HepG2 (cell line): Measurements from ENCODE around the gene S1PR2. TPM values are rescaled to one million over a fixed set of nuclear protein-coding genes. Genes with fewer than 3 reads are reported as not detected.

Experiments used
- AGO1 ChIP-seq: fragments of 200-400 bp; formaldehyde crosslinking; IDR thresholded peaks from 2 replicates; pipeline ENCODE4 v1.6.1; 2017; ENCODE audit warnings: mild to moderate bottlenecking, low read depth, low read length, moderate library complexity; ENCODE audit not compliant: poor library complexity, severe bottlenecking
- KLF13 ChIP-seq: sonication (generic); formaldehyde crosslinking; IDR thresholded peaks from 2 replicates; pipeline ENCODE4 v1.4.0; 2020; ENCODE audit warnings: mild to moderate bottlenecking, missing genetic modification reagents
- MYNN ChIP-seq: sonication (generic); formaldehyde crosslinking; IDR thresholded peaks from 2 replicates; pipeline ENCODE4 v1.4.0; 2020; ENCODE audit warnings: mild to moderate bottlenecking, low read depth, missing genetic modification reagents
- NCOA5 ChIP-seq: sonication (generic); formaldehyde crosslinking; IDR thresholded peaks from 2 replicates; pipeline ENCODE4 v1.4.0; 2020; ENCODE audit warnings: missing genetic modification reagents
- SNRNP70 ChIP-seq: fragments of 200-400 bp; formaldehyde crosslinking; IDR thresholded peaks from 2 replicates; pipeline ENCODE4 v1.6.1; 2017; ENCODE audit warnings: mild to moderate bottlenecking, low read depth, low read length, moderate library complexity
- ZNF17 ChIP-seq: sonication (generic); formaldehyde crosslinking; IDR thresholded peaks from 2 replicates; pipeline ENCODE4 v1.5.0; 2020; ENCODE audit warnings: mild to moderate bottlenecking, missing genetic modification reagents
- ZNF589 ChIP-seq: sonication (generic); formaldehyde crosslinking; conservative IDR thresholded peaks from 2 replicates; pipeline ENCODE4 v1.8.0; 2022; ENCODE audit warnings: mild to moderate bottlenecking, moderate library complexity, missing genetic modification reagents
- ZNF878 ChIP-seq: sonication (generic); formaldehyde crosslinking; IDR thresholded peaks from 2 replicates; pipeline ENCODE4 v1.8.1; 2023; ENCODE audit warnings: mild to moderate bottlenecking, missing genetic modification reagents, moderate library complexity
- polyA plus RNA-seq, 8 experiments: library from polyadenylated mRNA; depleted of rRNA in 3 of 8; stranded (reverse) in 7 of 8; unstranded in 1 of 8; fragments of >200 nt; fragmentation: Illumina TruSeq in 4 of 8; extraction: Trizol in 4 of 8; gene quantifications; 2 replicates each; pipeline versions ENCODE4 v1.2.1 to v1.2.3, GENCODE V29; 2011 to 2016; ENCODE audit warnings: low read depth in 4 of 8, missing spikeins in 1 of 8, mixed read lengths in 1 of 8; ENCODE audit not compliant: insufficient read depth in 1 of 8
- total RNA-seq, 5 experiments: library from RNA; depleted of rRNA; stranded (reverse); fragments of >200 nt; fragmentation: Illumina TruSeq; extraction: Trizol; gene quantifications; 2 replicates each; pipeline ENCODE4 v1.2.3, GENCODE V29; 2016; ENCODE audit warnings: low read depth in 1 of 5
- TF ChIP-seq, protein P1 (sequence below): sonication (generic); formaldehyde crosslinking; IDR thresholded peaks from 2 replicates; pipeline ENCODE4 v1.5.0; 2020; ENCODE audit warnings: mild to moderate bottlenecking, missing genetic modification reagents
- TF ChIP-seq, protein P2 (sequence below): sonication (generic); formaldehyde crosslinking; IDR thresholded peaks from 2 replicates; pipeline ENCODE4 v1.8.0; 2022; ENCODE audit warnings: missing genetic modification reagents, mild to moderate bottlenecking, inconsistent platforms, borderline replicate concordance
- TF ChIP-seq, protein P3 (sequence below): sonication (generic); formaldehyde crosslinking; IDR thresholded peaks from 2 replicates; pipeline ENCODE4 v1.4.0; 2020; ENCODE audit warnings: mild to moderate bottlenecking, missing genetic modification reagents

Gene S1PR2
- total and polyA plus RNA-seq, 2 of the 13 experiments (the other 11 are each of a cell fraction or from before 2014, with no cell fraction given): 0.91 to 1.3 TPM

DNA sequence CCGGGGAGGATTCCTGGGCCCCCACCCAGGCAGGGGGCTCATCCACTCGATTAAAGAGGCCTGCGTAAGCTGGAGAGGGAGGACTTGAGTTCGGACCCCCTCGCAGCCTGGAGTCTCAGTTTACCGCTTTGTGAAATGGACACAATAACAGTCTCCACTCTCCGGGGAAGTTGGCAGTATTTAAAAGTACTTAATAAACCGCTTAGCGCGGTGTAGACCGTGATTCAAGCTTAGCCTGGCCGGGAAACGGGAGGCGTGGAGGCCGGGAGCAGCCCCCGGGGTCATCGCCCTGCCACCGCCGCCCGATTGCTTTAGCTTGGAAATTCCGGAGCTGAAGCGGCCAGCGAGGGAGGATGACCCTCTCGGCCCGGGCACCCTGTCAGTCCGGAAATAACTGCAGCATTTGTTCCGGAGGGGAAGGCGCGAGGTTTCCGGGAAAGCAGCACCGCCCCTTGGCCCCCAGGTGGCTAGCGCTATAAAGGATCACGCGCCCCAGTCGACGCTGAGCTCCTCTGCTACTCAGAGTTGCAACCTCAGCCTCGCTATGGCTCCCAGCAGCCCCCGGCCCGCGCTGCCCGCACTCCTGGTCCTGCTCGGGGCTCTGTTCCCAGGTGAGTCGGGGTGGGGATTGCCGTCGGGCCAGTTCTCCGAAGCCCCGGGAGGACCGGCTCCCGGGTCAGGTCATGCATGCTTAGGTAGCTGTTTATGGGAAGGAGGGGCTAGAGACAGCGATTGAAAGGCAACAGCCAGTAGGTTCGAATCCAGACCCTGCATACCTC is 39.7 kb upstream of the S1PR2 start, which contains the start of gene ICAM1 (continued):
- TF ChIP-seq, protein P1, sequence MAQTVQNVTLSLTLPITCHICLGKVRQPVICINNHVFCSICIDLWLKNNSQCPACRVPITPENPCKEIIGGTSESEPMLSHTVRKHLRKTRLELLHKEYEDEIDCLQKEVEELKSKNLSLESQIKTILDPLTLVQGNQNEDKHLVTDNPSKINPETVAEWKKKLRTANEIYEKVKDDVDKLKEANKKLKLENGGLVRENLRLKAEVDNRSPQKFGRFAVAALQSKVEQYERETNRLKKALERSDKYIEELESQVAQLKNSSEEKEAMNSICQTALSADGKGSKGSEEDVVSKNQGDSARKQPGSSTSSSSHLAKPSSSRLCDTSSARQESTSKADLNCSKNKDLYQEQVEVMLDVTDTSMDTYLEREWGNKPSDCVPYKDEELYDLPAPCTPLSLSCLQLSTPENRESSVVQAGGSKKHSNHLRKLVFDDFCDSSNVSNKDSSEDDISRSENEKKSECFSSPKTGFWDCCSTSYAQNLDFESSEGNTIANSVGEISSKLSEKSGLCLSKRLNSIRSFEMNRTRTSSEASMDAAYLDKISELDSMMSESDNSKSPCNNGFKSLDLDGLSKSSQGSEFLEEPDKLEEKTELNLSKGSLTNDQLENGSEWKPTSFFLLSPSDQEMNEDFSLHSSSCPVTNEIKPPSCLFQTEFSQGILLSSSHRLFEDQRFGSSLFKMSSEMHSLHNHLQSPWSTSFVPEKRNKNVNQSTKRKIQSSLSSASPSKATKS: peak; percentile 95
- TF ChIP-seq KLF13 (CRISPR knock-in tag): no peak
- no peak for TF ChIP-seq NCOA5 (CRISPR knock-in tag)
- TF ChIP-seq, protein P2, sequence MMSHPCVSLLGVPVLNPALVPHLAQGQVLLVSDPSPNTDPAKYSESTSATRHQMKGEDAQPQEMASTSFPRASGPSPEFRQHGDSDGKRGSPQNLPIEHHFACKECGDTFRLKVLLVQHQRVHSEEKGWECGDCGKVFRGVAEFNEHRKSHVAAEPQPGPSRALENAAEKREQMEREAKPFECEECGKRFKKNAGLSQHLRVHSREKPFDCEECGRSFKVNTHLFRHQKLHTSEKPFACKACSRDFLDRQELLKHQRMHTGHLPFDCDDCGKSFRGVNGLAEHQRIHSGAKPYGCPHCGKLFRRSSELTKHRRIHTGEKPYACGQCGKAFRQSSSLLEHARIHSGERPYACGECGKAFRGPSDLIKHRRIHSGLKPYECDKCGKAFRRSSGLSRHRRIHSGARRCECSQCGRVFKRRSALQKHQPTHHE: peak; percentile 72; the same call in 1 of the 2 replicates
- TF ChIP-seq ZNF589 (CRISPR knock-in tag): peak; percentile 83; the same call in 1 of the 2 replicates
- peak; percentile 41 for TF ChIP-seq AGO1
- TF ChIP-seq, protein P3, sequence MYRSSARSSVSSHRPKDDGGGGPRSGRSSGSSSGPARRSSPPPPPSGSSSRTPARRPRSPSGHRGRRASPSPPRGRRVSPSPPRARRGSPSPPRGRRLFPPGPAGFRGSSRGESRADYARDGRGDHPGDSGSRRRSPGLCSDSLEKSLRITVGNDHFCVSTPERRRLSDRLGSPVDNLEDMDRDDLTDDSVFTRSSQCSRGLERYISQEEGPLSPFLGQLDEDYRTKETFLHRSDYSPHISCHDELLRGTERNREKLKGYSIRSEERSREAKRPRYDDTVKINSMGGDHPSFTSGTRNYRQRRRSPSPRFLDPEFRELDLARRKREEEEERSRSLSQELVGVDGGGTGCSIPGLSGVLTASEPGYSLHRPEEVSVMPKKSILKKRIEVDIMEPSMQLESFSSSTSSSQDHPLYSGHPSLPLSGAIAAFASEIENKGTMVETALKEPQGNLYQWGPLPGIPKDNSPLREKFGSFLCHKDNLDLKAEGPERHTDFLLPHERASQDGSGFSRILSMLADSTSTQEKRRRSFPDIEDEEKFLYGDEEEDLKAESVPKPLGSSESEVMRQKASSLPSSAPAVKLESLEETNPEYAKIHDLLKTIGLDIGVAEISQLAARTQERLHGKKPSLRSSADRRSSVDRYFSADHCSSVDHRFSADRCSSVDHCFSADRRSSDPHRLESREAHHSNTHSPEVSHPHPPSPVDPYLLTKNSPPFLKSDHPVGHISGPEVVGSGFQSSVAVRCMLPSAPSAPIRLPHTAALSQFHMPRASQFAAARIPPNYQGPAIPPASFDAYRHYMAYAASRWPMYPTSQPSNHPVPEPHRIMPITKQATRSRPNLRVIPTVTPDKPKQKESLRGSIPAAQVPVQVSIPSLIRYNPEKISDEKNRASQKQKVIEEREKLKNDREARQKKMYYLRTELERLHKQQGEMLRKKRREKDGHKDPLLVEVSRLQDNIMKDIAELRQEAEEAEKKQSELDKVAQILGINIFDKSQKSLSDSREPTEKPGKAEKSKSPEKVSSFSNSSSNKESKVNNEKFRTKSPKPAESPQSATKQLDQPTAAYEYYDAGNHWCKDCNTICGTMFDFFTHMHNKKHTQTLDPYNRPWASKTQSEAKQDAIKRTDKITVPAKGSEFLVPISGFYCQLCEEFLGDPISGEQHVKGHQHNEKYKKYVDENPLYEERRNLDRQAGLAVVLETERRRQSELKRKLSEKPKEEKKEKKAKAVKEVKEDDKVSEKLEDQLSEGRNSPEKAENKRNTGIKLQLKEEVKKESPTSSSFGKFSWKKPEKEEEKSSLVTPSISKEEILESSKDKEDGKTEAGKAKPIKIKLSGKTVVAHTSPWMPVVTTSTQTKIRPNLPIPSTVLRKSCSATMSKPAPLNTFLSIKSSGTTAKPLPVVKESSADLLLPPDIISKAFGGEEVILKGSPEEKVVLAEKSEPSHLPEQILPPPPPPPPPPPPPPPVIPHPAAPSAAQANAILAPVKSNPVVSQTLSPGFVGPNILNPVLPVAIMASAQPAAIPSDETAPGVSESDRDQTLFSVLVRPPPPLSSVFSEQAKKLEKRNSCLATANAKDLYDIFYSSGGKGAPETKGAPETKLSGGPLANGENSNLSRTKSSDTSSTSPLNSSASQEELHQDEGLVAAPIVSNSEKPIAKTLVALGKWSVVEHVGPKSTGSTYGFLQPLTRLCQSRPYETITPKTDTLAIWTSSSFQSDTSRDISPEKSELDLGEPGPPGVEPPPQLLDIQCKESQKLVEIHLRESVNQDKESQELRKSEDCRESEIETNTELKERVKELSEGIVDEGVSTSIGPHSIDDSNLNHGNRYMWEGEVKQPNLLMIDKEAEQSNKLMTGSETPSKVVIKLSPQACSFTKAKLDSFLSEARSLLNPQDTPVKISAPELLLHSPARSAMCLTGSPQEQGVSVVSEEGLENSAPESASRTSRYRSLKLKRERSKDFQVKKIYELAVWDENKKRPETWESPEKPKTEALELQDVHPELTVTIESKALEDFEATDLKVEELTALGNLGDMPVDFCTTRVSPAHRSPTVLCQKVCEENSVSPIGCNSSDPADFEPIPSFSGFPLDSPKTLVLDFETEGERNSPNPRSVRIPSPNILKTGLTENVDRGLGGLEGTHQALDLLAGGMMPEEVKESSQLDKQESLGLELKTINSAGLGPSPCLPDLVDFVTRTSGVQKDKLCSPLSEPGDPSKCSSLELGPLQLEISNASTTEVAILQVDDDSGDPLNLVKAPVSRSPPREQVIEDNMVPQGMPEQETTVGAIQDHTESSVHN (CRISPR knock-in tag): peak; percentile 28; the same call in 1 of the 2 replicates
- peak; percentile 34; the same call in 1 of the 2 replicates for TF ChIP-seq MYNN (CRISPR knock-in tag)
- TF ChIP-seq SNRNP70: no peak
- peak; percentile 96 for TF ChIP-seq ZNF878
- TF ChIP-seq ZNF17 (CRISPR knock-in tag): peak; percentile 80; the same call in 1 of the 2 replicates
